Tongue (tissue), 2 donors: ENCODE data around the gene NOL7. TPM values are rescaled to one million over a fixed set of nuclear protein-coding genes. Genes with fewer than 3 reads are reported as not detected.
A peak's percentile ranks its signal among the peaks of the same experiment; 100 is the strongest.

Source experiments
- DNase-seq: peaks from one replicate; pipeline ENCODE4 v3.0.0-alpha.2; 2015
- total RNA-seq: library from RNA; depleted of rRNA; stranded (reverse); fragments of >200 nt; gene quantifications from one replicate; pipeline ENCODE4 v1.2.3, GENCODE V29; 2014

The NOL7 gene
- total RNA-seq, 1 donor from 2014 or later: 58.5 TPM

DNA sequence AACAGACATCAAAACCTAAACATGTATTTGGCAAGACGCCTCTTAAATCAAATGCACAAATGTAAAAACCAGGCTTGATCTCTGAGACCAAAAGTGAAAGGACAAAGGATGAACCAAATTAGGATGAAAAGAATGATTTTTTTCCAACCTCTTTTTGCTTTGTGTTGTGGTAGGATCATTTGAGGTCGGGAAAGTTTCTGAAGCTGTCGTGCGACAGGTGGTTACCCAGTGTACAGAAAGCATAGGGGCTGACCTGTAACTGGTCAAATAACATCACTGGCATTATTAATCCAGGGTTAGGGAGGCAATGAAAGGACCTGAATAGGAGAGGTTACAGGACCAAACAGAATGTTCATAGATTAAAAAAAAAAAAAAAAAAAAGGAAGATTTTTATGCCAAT, 18.1 kb upstream of the NOL7 start:
- no peak for DNase-seq

DNA sequence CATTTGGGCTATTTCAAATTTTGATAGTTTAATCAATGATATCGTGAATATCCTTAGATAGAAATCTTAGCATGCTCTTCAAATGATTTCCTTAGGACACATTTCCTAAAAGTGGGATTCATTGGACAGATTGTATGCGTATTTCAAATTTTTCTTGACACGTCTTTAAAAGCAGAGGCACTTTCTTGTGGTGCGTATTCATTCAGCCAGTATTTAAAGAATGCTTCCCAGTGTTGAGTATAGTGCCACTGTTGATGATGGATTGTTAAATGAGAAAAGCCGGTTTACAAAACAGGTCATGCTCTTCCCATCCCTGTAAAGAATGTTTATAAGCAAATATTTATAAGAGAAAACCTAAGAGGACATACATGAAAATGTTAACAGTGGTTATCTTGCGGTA, 15.1 kb upstream of the NOL7 start:
- no peak for DNase-seq

DNA sequence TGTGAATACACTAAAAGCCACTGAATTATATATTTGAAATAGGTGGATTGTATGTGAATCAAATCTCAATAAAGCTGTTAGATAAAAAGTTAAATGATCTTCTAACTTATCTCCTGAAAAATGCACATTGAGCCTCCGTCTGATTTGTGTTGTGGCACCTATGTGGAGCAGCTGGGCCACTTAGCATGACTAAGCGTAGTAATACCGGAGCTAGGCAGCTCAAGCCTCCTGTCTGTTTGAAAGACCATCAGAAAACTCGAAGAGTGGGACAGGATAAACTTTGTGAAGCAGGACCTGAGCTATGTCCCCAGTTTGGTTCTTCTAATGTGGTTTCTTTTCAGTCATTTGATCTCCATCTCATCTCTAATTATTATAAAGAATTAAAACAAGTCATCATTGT, 11.0 kb upstream of the NOL7 start:
- DNase-seq: no peak

DNA sequence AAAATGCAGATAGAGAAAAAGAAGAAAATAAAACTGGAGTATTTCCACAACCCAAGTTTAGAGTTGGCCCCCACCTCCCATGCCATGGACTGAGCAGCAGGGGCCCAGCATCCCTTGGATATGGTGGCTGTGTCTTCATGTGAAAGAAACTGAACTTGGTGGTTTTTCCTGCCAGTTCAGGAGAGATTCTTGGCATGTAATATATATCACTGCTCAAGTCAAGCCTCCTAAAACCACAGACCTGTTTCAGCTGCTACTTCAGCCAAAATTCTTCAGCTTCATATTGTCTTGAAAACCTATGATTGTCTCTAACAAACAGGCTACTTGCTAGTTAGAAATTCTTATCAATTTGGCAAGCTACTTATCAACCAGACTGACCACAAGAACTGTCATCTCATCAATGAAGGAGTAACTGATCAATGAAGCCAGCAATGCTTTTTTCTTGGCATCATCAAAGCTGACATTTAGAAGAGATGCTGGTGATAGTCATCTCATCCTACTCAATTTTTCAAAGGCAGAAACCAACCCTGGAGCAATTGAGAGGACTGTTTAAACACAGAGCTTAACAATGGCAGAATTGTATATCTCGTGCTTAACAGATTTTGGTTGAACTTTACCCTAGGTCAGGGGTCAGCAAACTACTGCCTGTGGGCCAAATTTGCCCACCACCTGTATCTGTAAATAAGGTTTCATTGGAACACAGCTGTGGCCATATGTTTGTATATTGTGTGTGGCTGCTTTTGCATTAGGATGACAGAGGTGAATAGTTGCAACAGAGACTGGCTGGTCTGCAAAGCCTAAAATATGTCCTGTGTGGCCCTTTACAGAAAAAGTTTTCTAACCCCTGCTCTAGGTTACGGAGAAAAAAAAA, 10.4 kb upstream of the NOL7 start:
- no peak for DNase-seq

DNA sequence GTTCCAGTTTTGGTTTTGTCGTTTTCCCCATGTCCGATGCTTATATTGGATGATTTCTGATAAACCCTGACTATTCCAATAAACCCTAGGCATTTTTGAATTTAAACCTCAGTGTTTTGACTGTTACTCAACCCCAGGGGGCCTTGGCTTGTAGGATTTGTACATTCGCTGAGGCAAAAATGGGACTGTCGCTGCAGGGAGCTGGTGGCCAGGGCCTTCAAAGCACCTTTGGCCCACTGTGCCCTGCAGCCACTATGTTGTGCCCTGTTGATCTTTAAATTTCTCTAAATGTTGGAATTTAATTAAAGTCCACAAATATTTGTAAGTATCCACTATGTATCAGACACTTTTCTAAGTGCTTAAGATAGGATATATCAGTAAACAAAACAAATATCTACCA, 9.5 kb upstream of the NOL7 start:
- DNase-seq: no peak

DNA sequence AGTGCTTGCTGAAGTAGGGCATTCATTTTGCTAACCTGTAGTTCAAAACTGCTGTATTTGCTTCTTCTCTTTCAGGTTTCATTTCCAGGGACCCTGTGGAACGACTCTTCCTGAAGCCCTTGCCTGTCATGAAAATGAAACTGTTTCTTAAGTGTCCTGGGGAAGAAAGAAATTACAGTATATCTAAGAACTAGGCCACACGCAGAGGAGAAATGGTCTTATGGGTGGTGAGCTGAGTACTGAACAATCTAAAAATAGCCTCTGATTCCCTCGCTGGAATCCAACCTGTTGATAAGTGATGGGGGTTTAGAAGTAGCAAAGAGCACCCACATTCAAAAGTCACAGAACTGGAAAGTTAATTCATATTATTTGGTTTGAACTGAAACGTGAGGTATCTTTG, 3.4 kb upstream of the NOL7 start:
- no peak for DNase-seq

DNA sequence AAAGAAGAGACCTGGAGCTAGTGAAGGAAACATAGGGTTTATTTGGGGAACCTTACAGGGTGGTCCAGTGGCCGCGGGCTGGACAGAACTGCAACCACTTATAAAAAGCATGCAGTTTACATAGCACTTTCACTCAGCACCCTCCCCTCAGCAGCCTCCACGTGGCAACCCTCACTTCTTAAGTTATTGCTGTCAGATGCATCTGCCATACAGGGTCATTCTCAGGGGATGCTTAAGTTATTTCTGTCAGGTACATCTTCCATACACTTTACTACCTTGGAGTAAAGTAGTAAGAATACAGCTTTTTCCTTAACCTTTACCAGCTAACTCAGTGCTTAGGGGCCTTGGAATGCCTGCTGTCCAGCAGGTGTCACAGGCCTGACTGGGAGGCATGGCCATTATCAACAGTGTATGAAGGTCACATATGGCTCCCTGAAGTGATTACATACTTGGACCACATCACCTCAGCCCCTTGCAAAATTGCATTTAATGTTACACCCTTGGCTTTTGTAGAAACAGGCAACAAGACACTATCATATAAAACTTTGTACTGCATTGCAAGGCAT, 2.0 kb upstream of the NOL7 start:
- no peak for DNase-seq

DNA sequence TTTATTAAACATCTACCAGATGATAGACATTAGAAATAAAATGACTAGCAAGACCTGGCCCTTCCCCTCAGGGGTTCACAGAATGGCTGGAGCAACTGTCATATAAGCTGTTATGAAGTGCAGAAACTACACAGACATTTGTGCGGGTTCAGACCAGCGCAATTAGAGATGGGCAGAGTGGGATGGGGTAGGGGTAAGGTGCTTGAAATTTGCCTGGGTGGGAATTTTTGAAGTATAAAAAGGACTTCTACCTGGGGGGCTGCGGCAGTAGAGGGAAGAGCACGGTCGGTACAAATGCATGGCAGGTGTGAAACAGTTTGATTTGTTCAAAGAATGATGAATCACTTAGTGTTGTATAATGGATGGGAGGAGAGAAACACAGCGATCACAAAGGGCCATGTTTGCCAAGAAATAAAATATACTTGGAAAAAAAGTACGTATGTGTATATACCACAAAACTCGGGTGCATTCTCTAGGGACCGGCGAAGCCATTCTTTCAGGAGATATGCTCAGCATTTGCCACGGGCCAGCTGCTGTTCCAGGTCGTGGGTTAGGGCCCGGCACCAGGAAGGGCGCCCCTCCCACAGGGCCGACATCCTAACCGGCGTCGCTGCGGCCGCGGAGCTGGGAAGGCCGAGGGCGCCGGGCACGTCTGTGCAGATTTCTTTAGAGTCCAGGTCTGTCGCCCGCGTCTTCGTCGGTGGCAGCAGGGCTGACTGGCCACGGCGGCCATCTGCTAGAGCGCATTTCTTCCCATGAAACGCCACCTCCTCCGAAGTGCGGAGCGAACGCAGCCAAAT, 809 bp upstream of the NOL7 start:
- DNase-seq: peak; percentile 74

DNA sequence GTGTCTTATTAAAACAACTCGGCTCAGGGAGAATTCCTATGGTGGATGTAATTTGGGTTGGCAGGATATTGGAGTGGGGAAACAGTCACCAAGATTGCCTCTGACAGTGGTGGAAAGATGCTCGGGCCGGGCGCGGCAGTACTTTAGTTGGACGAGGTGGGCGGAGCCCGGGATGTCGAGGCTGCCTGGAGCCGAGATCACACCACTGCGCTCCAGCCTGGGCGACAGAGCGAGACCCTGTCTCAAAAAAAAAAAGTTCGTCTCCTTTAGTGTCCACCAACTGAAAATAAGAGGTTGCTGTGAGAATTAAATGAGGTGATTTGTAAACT, 621 bp downstream of the NOL7 start:
- peak; percentile 61 for DNase-seq

DNA sequence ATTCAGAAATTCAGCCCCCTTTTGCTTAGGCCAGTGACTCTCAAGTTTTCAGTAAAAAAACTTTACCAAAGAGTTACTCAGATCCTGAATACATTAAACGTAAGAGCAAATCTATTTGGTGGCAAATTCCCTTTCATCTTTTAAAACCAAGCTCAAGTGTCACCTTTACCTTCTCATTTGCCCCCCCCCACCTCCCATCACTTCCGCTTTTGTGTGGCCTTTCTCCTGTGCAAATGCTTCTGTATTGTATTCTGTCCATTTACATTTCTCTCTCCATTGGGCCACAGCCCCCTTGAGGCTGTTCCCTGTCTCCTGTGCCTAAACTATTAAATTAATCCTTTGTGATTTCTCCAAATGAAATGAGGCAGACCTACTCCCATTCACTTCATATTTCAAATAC, 1.9 kb downstream of the NOL7 start:
- no peak for DNase-seq

DNA sequence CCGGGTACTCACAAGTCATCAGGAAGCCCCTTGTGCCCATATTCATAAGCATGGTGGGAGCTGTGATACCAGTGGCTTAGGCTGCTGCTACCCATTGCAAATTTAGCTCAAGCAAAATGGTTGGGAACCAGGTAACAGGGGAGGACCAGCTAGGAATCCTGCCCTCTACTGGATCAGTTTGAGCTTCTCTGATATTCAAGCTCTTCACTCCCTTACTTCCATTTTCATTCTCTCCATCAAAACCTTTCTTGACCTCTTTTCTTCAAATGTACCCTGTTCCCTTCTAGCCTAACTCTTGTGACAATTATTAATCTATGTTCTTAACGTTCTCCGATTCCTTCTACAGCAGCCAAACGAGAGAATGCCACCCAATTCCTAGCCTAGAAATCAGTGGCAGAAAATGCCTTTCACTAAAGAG, 9.7 kb downstream of the NOL7 start:
- DNase-seq: no peak

DNA sequence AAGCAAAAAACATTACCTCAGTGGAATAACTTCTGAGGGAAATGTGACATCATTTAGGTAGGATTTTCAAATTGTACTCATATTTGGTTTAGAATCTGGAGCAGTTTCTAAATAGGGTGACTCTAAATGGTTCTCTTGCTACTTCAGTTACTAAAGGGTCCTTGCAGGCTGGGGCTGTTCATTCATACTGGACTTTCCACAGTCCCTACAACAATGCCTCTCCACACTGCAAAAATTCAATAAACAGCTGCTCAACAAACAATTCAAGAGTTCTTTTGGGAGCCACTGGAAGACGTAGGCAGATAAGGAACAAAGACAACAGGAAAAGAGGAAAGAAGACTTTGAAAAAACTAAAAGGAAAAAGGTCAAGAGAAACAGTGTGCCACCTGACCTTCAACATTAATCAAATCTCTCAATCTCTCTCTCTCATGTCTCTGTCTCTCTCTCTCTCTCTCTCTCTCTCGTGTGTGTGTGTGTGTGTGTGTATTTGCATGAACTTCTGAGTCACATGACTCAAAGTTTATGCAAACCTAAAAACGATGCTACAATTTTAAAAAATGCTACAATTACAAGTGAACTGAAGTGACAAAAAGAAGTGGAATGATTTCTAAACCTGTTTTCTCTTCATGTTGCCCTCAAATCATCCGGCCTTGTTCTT, 14.5 kb downstream of the NOL7 start:
- no peak for DNase-seq

DNA sequence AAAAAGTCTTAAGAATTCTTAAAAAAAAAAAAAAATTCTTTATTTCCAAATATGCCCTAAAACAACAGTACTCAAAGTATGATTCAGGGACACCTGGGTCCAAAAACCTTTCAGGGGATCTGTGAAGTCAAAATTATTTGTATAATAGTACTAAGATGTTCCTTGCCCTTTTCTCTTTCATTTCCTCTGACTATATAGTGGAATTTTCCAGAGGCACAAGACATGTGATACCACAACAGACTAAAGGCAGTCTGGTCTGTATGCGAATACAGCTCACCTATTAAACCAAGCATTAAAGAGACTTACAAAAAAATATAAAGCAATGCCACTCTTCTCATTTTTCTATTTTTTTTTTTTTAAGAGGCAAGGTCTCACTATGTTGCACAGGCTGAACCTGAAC, 15.4 kb downstream of the NOL7 start:
- no peak for DNase-seq

DNA sequence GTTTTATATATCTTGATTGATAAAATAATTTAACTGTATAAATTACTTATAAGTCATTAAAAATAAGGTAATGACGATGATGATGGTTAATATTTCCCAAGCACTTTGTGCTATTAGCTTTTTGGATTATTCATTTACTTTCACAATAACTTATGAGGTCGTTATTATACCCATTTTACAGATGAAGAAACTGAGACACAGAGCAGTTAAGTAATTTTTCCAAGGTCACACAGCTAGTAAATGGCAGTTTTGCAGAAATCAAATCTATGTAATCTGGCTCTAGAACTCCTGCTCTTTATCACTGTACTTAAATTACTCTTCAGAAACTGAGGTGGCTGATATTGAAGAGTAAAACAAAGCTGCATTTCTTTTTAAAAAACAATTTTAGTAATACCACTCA, 18.2 kb downstream of the NOL7 start:
- no peak for DNase-seq

DNA sequence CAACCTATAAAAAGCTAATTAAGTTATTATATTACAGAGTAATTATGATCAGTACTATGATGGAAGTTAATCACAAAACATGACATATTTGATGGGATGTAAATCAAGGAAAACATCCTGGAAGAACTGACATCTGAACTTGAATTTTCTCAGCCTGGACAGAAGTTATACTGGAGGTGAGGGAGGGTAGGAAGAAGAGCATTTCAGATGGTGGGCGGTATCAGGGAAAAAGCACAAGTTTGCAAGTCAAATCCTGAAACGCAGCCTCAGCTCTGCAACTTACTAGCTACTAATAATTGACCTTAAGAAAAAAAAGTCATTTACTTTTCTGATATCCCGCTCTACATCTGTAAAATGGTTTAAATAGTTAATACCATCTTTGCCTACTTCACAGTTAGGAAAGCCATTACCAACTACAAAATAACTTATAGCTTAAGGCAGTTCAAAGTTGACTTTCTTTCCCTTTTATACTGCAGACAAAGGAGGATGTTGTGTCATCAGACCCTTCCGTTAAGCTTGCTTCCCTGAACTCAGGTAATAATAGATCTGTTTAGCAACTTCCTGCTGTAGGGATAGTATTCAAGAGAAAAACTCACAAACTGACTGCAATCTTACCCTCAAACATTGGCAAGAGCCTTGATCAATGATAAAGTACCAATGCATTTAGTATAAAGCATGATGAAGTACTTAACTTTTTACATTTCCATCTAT, 21.0 kb downstream of the NOL7 start:
- no peak for DNase-seq

DNA sequence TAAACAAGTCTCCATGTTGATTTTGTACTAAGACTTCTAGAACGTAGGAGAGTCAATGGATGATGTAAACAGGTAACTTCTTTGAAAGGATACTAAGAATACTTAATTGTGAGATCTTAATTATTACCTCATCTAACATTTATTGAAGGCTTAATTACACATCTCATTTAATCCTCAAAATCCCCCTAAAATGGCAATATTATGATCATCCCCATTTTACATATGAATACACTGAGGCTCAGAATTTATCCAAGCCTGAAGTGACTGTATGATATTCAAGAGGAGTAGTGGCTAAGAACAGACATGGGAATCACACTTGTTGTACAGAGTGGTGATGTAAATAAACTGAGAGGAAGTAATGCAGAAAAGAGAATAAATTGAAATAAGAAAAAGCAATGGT, 22.9 kb downstream of the NOL7 start:
- DNase-seq: no peak

DNA sequence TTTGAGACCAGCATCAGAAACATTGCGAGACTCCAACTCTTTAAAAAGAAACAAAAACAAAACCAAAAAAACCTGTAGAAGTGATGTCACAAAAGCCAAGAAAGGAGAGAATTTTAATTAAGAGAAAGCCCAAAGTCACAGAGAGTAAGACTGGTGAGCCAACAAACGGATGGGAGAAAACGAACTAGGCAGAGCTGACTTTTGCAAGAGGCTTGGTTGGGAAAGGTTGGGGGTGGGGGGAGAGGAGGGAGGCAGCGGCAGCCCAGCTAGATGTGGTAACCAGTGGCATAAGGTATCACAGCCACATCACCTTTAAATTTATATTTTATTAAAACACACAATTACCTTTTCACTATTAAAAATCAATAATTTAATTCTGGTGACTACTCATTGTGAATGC, 23.5 kb downstream of the NOL7 start:
- no peak for DNase-seq

DNA sequence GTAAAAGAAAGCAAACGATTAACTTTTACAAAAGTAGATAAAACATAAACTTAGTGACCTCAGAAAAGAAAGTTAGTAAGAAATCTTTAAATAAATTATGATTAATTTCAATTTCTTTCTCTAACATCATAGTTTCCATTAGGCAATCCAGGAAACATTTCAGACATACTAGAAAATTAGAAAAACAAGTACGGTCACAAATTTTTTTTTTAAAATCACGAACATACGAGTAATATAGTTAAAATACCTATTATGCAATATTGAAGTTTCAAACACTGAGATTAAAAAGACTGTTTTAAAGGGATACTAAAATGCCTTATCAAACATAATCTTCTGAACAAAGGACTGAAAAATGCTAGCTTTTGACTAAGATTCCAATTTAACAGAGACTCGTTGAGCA, 26.2 kb downstream of the NOL7 start:
- no peak for DNase-seq

DNA sequence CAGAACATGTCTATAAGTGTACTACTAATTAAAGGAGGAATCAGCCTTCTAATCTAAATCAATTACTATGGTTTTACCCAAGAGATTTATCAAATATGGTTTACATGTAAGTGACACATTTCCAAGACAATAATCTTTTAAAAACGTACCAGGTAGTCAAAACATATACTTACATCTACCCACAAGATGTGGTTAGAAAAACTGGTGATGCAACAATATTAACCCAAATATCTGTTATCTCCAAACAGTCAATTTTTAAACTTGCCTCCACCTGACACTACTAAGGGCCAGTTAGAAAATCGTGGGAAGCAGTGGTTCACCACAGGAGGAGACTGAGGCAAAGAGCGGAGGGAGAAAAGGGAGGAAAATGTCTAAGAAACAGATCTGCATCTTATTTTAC, 28.0 kb downstream of the NOL7 start:
- no peak for DNase-seq

DNA sequence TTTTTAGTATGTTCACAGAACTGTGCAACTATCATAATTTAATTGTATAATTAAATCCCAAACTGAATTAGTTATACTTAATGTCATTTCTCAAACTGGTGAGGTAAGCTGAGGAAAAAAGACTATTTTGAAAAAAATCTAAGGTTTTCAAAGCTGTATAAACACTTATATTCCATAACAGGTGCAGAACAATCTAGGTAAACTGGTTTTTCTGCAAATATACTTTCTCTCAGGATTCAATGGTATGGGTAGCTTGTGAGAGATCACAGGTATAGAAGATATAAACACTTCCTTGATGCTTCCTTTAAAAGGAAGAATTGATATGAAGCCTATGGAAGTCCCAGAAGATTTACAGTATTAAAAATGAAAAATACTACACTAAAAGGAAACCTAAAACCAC, 33.7 kb downstream of the NOL7 start:
- peak; percentile 12 for DNase-seq

DNA sequence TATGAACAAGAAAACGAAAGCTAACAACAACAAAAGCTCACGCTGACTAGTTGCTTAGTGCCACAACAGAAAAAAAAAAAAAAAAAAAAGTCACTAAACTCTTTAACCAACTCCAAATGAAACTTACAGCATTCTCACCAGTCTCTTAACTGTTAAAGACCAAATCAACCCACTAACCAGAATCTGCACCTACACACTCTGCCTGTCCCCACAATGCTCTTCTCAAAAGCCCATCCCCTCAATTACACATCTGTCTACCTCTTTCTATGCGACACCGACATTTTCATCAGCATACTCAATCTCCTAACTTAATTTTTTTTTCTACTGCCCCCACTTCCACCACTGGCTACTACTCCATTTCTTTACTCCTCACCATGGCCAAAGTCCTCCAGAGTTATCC, 34.3 kb downstream of the NOL7 start:
- no peak for DNase-seq

DNA sequence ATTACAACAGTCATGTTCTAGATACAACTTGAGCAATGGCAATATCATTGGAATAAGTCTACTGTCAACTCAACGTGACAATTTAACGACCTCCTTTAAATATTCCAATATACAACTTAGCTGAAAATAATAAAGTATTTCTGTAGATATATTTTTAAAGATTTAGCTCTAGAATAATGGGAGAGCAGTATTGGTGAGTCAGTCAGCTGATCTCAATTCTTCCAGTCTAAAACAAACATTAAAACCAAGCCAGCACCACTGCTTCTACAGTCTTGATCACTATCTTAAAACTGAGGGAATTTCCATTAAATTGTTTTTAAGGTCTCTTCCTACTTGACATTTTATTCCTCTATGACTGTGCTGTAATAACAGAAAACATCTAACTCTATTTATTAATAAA, 38.2 kb downstream of the NOL7 start:
- no peak for DNase-seq
